ENCODE results near the gene CDK5RAP2. TPM values are rescaled to one million over a fixed set of nuclear protein-coding genes. Genes with fewer than 3 reads are reported as not detected.

The CDK5RAP2 gene
- total RNA-seq, 2 experiments from 2014 or later, result 76.0 to 81.6 TPM

DNA sequence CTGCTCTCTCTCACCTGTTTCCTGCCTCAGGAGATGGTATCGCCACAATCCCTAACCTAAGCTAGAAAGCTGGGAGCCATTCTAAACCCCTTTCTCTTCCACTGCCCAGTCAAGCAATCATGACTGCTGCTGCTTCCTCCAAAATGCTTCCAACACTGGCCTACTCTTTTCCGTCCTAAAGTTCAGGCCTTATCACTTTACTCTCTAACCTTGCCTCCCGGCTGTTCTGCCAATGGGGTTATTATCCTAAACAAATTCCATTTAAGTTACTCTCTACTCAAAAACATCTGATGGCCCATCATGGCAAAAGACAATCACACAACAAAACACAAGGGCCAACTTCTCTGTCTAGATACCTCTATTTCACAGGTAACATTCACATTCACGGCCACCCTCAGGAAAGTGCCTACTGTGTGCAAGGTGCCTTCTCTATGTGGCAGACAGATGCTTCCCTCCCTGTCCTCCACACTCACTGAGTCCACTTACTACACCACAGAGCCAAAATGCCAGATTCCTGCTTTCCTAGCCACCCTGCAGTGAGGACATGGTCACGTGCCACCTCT, 168.0 kb downstream of the CDK5RAP2 start:
- Histone ChIP-seq H3K79me2 (ENCODE audit: insufficient read depth, low read depth, low read length) (no peaks in the 10 kb centered on the region), H3K4me2 (ENCODE audit: low read length) (no peak overlapping the region), H3K36me3 (ENCODE audit: insufficient read depth, low read length) (peaks cover 85% of the 10 kb centered on the region), H3K9me2 (ENCODE audit: insufficient read depth, low read length) (no peaks in the 10 kb centered on the region), H4K20me1 (ENCODE audit: insufficient read depth, low read length) (0 out of 2 replicates have a peak, but pooled peaks cover 5% of the 10 kb centered on the region), H3K27ac (ENCODE audit: low read depth, low read length, poor library complexity, severe bottlenecking) (no peak overlapping the region), H3K4me1 (ENCODE audit: insufficient read depth, low read length, poor library complexity, severe bottlenecking) (no peaks in the 10 kb centered on the region), H2AFZ (ENCODE audit: low read length) (no peak overlapping the region), H3K9me3 (ENCODE audit: low read length) (no peaks in the 10 kb centered on the region), H3K4me3 (ENCODE audit: low read depth, low read length, poor library complexity, severe bottlenecking) (no peak overlapping the region)
- intact Hi-C loops (cut with micrococcal nuclease; ENCODE audit: unreplicated experiment), result no loop called here
- BruUV-seq (replicated peaks), result no TSS peak
- TF ChIP-seq CTCF (conservative IDR thresholded peaks at IDR 0.05; ENCODE audit: low read length) (no peak), EZH2phosphoT487 (IDR thresholded peaks at IDR 0.05; ENCODE audit: borderline replicate concordance, low read depth, low read length) (no peak)
- no peak for DNase-seq (ENCODE audit: low spot score)
- POLR2A ChIA-PET, result no interaction called here
- CTCF ChIA-PET (ENCODE audit: unreplicated experiment), result no interaction called here

GRCh38 chr9:120410925-120411501, 169.0 kb downstream of the CDK5RAP2 start:
- H4K20me1 ChIP-seq (ENCODE audit: insufficient read depth, low read length), result 0 out of 2 replicates have a peak, but pooled peaks cover 5% of the 10 kb centered on the region
- CTCF ChIA-PET (ENCODE audit: unreplicated experiment), result no interaction called here

More at GRCh38 chr9:120410925-120411501, 169.0 kb downstream of the CDK5RAP2 start:
- no peaks in the 10 kb centered on the region for H3K79me2 ChIP-seq (ENCODE audit: insufficient read depth, low read depth, low read length)
- intact Hi-C loops (cut with micrococcal nuclease; ENCODE audit: unreplicated experiment), result no loop called here
- H3K9me3 ChIP-seq (ENCODE audit: low read length), result no peaks in the 10 kb centered on the region
- no peaks in the 10 kb centered on the region for H3K9me2 ChIP-seq (ENCODE audit: insufficient read depth, low read length)
- no TSS peak for BruUV-seq (replicated peaks)
- no peak overlapping the region for H3K27ac ChIP-seq (ENCODE audit: low read depth, low read length, poor library complexity, severe bottlenecking)
- no peak for TF ChIP-seq CTCF (conservative IDR thresholded peaks at IDR 0.05; ENCODE audit: low read length)
- TF ChIP-seq EZH2phosphoT487 (IDR thresholded peaks at IDR 0.05; ENCODE audit: borderline replicate concordance, low read depth, low read length), result no peak
- POLR2A ChIA-PET, result interaction anchor here (0.6 kb wide), 1 partner anchor 13 kb away, joined by 5 read pairs; no protein-coding TSS in a partner anchor
- H3K4me1 ChIP-seq (ENCODE audit: insufficient read depth, low read length, poor library complexity, severe bottlenecking), result no peaks in the 10 kb centered on the region
- H3K36me3 ChIP-seq (ENCODE audit: insufficient read depth, low read length), result peaks cover 91% of the 10 kb centered on the region
- H2AFZ ChIP-seq (ENCODE audit: low read length), result no peak overlapping the region
- no peak for DNase-seq (ENCODE audit: low spot score)
- no peak overlapping the region for H3K4me3 ChIP-seq (ENCODE audit: low read depth, low read length, poor library complexity, severe bottlenecking)
- no peak overlapping the region for H3K4me2 ChIP-seq (ENCODE audit: low read length)

All from OCI-LY7 (cell line).